22Rv1 (cell line): Measurements from ENCODE around the gene MTMR12.

Experiments used
- ZFX ChIP-seq: fragments of 450-650 bp; IDR thresholded peaks from 2 replicates; pipeline ENCODE4 v1.6.1; 2017; ENCODE audit warnings: antibody characterized with exemption, borderline replicate concordance
- TF ChIP-seq, protein P1 (sequence below): fragments of 450-650 bp; IDR thresholded peaks from 2 replicates; pipeline ENCODE4 v1.5.1; 2017; ENCODE audit warnings: mild to moderate bottlenecking

- TF ChIP-seq, protein P1, sequence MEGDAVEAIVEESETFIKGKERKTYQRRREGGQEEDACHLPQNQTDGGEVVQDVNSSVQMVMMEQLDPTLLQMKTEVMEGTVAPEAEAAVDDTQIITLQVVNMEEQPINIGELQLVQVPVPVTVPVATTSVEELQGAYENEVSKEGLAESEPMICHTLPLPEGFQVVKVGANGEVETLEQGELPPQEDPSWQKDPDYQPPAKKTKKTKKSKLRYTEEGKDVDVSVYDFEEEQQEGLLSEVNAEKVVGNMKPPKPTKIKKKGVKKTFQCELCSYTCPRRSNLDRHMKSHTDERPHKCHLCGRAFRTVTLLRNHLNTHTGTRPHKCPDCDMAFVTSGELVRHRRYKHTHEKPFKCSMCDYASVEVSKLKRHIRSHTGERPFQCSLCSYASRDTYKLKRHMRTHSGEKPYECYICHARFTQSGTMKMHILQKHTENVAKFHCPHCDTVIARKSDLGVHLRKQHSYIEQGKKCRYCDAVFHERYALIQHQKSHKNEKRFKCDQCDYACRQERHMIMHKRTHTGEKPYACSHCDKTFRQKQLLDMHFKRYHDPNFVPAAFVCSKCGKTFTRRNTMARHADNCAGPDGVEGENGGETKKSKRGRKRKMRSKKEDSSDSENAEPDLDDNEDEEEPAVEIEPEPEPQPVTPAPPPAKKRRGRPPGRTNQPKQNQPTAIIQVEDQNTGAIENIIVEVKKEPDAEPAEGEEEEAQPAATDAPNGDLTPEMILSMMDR = no peak
- no peak for TF ChIP-seq ZFX
These were observed 1.1 kb downstream of the MTMR12 start for GRCh38 chr5:32311404-32312196.
